SK-N-SH treated with all-trans-retinoic acid at 6 μM for 48 hours (cell line): ENCODE results near the gene MAGEA10.

Source experiments
- ATAC-seq: fragments of 200-7000 bp; cut with Tn5 transposase; 3 replicates; pipeline ENCODE4 v1.9.1; 2020; ENCODE audit warnings: mild to moderate bottlenecking, moderate library complexity
- CSDC2 ChIP-seq: fragments of 250-450 bp; sonication (Bioruptor Pico); IDR thresholded peaks from 2 replicates; pipeline ENCODE4 v1.5.0; 2020; ENCODE audit warnings: mild to moderate bottlenecking, moderate library complexity
- ESRRG ChIP-seq: fragments of 250-450 bp; sonication (Bioruptor Pico); IDR thresholded peaks from 2 replicates; pipeline ENCODE4 v1.6.1; 2021; ENCODE audit warnings: mild to moderate bottlenecking
- GLIS3 ChIP-seq: fragments of 250-450 bp; sonication (Bioruptor Pico); IDR thresholded peaks from 2 replicates; pipeline ENCODE4 v1.5.0; 2020; ENCODE audit warnings: mild to moderate bottlenecking, moderate library complexity
- ISL1 ChIP-seq: fragments of 250-450 bp; sonication (Bioruptor Pico); IDR thresholded peaks from 2 replicates; pipeline ENCODE4 v2.1.2; 2022; ENCODE audit warnings: mild to moderate bottlenecking, moderate library complexity
- OSR1 ChIP-seq: fragments of 250-450 bp; sonication (Bioruptor Pico); IDR thresholded peaks from 2 replicates; pipeline ENCODE4 v1.8.0; 2022; ENCODE audit warnings: moderate library complexity, mild to moderate bottlenecking, inconsistent platforms
- PPARA ChIP-seq: fragments of 250-450 bp; sonication (Bioruptor Pico); IDR thresholded peaks from 2 replicates; pipeline ENCODE4 v1.5.0; 2020; ENCODE audit warnings: mild to moderate bottlenecking, borderline replicate concordance
- RARB ChIP-seq: fragments of 250-450 bp; sonication (Bioruptor Pico); IDR thresholded peaks from 2 replicates; pipeline ENCODE4 v1.8.0; 2021; ENCODE audit warnings: mild to moderate bottlenecking, moderate library complexity
- SNAI2 ChIP-seq: fragments of 250-450 bp; sonication (Bioruptor Pico); IDR thresholded peaks from 2 replicates; pipeline ENCODE4 v1.5.0; 2020; ENCODE audit warnings: mild to moderate bottlenecking, moderate library complexity
- TCF4 ChIP-seq: fragments of 250-450 bp; sonication (Bioruptor Pico); IDR thresholded peaks from 2 replicates; pipeline ENCODE4 v1.8.0; 2021; ENCODE audit warnings: mild to moderate bottlenecking, moderate library complexity, borderline replicate concordance
- TOX ChIP-seq: fragments of 250-450 bp; sonication (Bioruptor Pico); IDR thresholded peaks from 2 replicates; pipeline ENCODE4 v1.8.0; 2021; ENCODE audit warnings: mild to moderate bottlenecking, moderate library complexity, borderline replicate concordance
- ZC3H10 ChIP-seq: fragments of 250-450 bp; sonication (Bioruptor Pico); IDR thresholded peaks from 2 replicates; pipeline ENCODE4 v1.5.1; 2021; ENCODE audit warnings: mild to moderate bottlenecking, moderate library complexity
- ZFP3 ChIP-seq: fragments of 250-450 bp; sonication (Bioruptor Pico); IDR thresholded peaks from 2 replicates; pipeline ENCODE4 v1.5.0; 2020; ENCODE audit warnings: mild to moderate bottlenecking, moderate library complexity
- ZFP30 ChIP-seq: fragments of 450-650 bp; formaldehyde crosslinking; IDR thresholded peaks from 2 replicates; pipeline ENCODE4 v1.5.0; 2022; ENCODE audit warnings: mild to moderate bottlenecking, moderate library complexity
- ZNF565 ChIP-seq: fragments of 450-650 bp; formaldehyde crosslinking; conservative IDR thresholded peaks from 2 replicates; pipeline ENCODE4 v1.5.0; 2020; ENCODE audit warnings: low read depth, mild to moderate bottlenecking, moderate library complexity
- ZNF70 ChIP-seq: fragments of 450-650 bp; formaldehyde crosslinking; IDR thresholded peaks from 2 replicates; pipeline ENCODE4 v1.5.0; 2020; ENCODE audit warnings: mild to moderate bottlenecking, moderate library complexity
- ZNF8 ChIP-seq: fragments of 450-650 bp; formaldehyde crosslinking; IDR thresholded peaks from 2 replicates; pipeline ENCODE4 v1.5.0; 2020; ENCODE audit warnings: mild to moderate bottlenecking, moderate library complexity
- TF ChIP-seq, protein P1 (sequence below): fragments of 250-450 bp; sonication (Bioruptor Pico); IDR thresholded peaks from 2 replicates; pipeline ENCODE4 v1.5.1; 2021; ENCODE audit warnings: mild to moderate bottlenecking, moderate library complexity
- TF ChIP-seq, protein P2 (sequence below): fragments of 250-450 bp; sonication (Bioruptor Pico); IDR thresholded peaks from 2 replicates; pipeline ENCODE4 v1.8.0; 2020; ENCODE audit warnings: mild to moderate bottlenecking, moderate library complexity, borderline replicate concordance
- TF ChIP-seq, protein P3 (sequence below): fragments of 250-450 bp; sonication (Bioruptor Pico); IDR thresholded peaks from 2 replicates; pipeline ENCODE4 v1.5.1; 2020; ENCODE audit warnings: low read depth, mild to moderate bottlenecking, moderate library complexity
- TF ChIP-seq, protein P4 (sequence below): fragments of 250-450 bp; sonication (Bioruptor Pico); IDR thresholded peaks from 2 replicates; pipeline ENCODE4 v1.5.0; 2020; ENCODE audit warnings: mild to moderate bottlenecking, moderate library complexity
- TF ChIP-seq, protein P5 (sequence below): fragments of 250-450 bp; sonication (Bioruptor Pico); IDR thresholded peaks from 2 replicates; pipeline ENCODE4 v1.8.0; 2021; ENCODE audit warnings: low read depth, mild to moderate bottlenecking, moderate library complexity, borderline replicate concordance

The MAGEA10 gene

DNA sequence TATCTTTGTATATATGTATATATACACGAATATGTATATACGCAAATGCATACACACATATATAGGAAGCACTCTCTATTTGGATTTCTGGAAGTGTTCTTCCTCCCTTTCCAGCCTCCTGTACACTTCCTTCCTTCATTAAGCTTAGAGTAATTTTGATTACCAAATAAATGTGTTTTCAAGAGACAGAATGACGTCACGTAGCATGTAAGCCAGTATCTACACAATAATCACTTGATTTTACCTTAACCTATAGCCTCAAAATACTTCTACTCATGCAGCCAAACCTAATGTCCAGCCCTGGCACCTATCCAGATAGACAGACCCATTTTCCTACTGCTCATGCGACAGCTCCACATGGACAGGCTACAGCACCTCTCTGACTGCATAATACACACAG is 29.9 kb downstream of the MAGEA10 start:
- ATAC-seq = no peak
- TF ChIP-seq TOX (no peak), ZNF565 (CRISPR knock-in tag) (no peak), SNAI2 (no peak), OSR1 (CRISPR knock-in tag) (no peak), ZNF8 (CRISPR knock-in tag) (no peak), TCF4 (CRISPR knock-in tag) (no peak), ESRRG (CRISPR knock-in tag) (no peak), RARB (no peak), ZC3H10 (CRISPR knock-in tag) (no peak), GLIS3 (CRISPR knock-in tag) (no peak), ISL1 (CRISPR knock-in tag) (no peak)
- TF ChIP-seq, protein P1, sequence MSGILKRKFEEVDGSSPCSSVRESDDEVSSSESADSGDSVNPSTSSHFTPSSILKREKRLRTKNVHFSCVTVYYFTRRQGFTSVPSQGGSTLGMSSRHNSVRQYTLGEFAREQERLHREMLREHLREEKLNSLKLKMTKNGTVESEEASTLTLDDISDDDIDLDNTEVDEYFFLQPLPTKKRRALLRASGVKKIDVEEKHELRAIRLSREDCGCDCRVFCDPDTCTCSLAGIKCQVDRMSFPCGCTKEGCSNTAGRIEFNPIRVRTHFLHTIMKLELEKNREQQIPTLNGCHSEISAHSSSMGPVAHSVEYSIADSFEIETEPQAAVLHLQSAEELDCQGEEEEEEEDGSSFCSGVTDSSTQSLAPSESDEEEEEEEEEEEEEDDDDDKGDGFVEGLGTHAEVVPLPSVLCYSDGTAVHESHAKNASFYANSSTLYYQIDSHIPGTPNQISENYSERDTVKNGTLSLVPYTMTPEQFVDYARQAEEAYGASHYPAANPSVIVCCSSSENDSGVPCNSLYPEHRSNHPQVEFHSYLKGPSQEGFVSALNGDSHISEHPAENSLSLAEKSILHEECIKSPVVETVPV = no peak
- TF ChIP-seq, protein P2, sequence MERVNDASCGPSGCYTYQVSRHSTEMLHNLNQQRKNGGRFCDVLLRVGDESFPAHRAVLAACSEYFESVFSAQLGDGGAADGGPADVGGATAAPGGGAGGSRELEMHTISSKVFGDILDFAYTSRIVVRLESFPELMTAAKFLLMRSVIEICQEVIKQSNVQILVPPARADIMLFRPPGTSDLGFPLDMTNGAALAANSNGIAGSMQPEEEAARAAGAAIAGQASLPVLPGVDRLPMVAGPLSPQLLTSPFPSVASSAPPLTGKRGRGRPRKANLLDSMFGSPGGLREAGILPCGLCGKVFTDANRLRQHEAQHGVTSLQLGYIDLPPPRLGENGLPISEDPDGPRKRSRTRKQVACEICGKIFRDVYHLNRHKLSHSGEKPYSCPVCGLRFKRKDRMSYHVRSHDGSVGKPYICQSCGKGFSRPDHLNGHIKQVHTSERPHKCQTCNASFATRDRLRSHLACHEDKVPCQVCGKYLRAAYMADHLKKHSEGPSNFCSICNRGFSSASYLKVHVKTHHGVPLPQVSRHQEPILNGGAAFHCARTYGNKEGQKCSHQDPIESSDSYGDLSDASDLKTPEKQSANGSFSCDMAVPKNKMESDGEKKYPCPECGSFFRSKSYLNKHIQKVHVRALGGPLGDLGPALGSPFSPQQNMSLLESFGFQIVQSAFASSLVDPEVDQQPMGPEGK (CRISPR knock-in tag) = no peak
- TF ChIP-seq, protein P3, sequence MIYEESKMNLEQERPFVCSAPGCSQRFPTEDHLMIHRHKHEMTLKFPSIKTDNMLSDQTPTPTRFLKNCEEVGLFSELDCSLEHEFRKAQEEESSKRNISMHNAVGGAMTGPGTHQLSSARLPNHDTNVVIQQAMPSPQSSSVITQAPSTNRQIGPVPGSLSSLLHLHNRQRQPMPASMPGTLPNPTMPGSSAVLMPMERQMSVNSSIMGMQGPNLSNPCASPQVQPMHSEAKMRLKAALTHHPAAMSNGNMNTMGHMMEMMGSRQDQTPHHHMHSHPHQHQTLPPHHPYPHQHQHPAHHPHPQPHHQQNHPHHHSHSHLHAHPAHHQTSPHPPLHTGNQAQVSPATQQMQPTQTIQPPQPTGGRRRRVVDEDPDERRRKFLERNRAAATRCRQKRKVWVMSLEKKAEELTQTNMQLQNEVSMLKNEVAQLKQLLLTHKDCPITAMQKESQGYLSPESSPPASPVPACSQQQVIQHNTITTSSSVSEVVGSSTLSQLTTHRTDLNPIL (CRISPR knock-in tag) = no peak
- TF ChIP-seq, protein P4, sequence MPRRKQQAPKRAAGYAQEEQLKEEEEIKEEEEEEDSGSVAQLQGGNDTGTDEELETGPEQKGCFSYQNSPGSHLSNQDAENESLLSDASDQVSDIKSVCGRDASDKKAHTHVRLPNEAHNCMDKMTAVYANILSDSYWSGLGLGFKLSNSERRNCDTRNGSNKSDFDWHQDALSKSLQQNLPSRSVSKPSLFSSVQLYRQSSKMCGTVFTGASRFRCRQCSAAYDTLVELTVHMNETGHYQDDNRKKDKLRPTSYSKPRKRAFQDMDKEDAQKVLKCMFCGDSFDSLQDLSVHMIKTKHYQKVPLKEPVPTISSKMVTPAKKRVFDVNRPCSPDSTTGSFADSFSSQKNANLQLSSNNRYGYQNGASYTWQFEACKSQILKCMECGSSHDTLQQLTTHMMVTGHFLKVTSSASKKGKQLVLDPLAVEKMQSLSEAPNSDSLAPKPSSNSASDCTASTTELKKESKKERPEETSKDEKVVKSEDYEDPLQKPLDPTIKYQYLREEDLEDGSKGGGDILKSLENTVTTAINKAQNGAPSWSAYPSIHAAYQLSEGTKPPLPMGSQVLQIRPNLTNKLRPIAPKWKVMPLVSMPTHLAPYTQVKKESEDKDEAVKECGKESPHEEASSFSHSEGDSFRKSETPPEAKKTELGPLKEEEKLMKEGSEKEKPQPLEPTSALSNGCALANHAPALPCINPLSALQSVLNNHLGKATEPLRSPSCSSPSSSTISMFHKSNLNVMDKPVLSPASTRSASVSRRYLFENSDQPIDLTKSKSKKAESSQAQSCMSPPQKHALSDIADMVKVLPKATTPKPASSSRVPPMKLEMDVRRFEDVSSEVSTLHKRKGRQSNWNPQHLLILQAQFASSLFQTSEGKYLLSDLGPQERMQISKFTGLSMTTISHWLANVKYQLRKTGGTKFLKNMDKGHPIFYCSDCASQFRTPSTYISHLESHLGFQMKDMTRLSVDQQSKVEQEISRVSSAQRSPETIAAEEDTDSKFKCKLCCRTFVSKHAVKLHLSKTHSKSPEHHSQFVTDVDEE (CRISPR knock-in tag) = no peak

DNA sequence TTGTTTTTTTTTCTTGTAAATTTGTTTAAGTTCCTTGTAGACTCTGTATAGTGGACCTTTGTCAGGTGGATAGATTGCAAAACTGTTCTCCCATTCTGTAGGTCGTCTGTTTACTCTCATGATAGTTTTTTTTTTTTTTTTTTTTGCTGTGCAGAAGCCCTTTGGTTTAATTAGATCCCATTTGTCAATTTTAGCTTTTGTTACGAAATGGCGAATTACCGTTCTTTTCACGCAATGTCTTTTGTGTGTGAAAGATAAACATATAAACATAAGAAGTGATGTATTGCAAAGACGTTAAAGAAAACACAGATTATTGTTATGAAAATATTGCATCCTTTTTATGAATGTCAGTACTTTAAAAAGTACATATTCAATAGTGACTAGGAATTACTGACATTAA is 34.5 kb downstream of the MAGEA10 start:
- ATAC-seq = no peak
- no peak for TF ChIP-seq ZNF8 (CRISPR knock-in tag)
- no peak for TF ChIP-seq ZNF565 (CRISPR knock-in tag)
- TF ChIP-seq ZNF70 = no peak
- no peak for TF ChIP-seq PPARA (CRISPR knock-in tag)
- no peak for TF ChIP-seq ZFP3 (CRISPR knock-in tag)
- TF ChIP-seq, protein P5, sequence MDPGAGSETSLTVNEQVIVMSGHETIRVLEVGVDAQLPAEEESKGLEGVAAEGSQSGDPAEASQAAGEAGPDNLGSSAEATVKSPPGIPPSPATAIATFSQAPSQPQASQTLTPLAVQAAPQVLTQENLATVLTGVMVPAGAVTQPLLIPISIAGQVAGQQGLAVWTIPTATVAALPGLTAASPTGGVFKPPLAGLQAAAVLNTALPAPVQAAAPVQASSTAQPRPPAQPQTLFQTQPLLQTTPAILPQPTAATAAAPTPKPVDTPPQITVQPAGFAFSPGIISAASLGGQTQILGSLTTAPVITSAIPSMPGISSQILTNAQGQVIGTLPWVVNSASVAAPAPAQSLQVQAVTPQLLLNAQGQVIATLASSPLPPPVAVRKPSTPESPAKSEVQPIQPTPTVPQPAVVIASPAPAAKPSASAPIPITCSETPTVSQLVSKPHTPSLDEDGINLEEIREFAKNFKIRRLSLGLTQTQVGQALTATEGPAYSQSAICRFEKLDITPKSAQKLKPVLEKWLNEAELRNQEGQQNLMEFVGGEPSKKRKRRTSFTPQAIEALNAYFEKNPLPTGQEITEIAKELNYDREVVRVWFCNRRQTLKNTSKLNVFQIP (CRISPR knock-in tag) = no peak
- no peak for TF ChIP-seq CSDC2 (CRISPR knock-in tag)
- TF ChIP-seq ESRRG (CRISPR knock-in tag) = no peak
- TF ChIP-seq, protein P3 (CRISPR knock-in tag) = no peak
- no peak for TF ChIP-seq ZFP30 (CRISPR knock-in tag)
- TF ChIP-seq, protein P4 (CRISPR knock-in tag) = no peak
- TF ChIP-seq TOX = no peak
- no peak for TF ChIP-seq GLIS3 (CRISPR knock-in tag)
- no peak for TF ChIP-seq SNAI2
